ENCODE results near the gene SGSM2. TPM values are rescaled to one million over a fixed set of nuclear protein-coding genes. Genes with fewer than 3 reads are reported as not detected.
A peak's percentile ranks its signal among the peaks of the same experiment; 100 is the strongest.

Gene SGSM2
- total and polyA plus RNA-seq, 2 experiments from 2014 or later, result 13.7 to 52.4 TPM

DNA sequence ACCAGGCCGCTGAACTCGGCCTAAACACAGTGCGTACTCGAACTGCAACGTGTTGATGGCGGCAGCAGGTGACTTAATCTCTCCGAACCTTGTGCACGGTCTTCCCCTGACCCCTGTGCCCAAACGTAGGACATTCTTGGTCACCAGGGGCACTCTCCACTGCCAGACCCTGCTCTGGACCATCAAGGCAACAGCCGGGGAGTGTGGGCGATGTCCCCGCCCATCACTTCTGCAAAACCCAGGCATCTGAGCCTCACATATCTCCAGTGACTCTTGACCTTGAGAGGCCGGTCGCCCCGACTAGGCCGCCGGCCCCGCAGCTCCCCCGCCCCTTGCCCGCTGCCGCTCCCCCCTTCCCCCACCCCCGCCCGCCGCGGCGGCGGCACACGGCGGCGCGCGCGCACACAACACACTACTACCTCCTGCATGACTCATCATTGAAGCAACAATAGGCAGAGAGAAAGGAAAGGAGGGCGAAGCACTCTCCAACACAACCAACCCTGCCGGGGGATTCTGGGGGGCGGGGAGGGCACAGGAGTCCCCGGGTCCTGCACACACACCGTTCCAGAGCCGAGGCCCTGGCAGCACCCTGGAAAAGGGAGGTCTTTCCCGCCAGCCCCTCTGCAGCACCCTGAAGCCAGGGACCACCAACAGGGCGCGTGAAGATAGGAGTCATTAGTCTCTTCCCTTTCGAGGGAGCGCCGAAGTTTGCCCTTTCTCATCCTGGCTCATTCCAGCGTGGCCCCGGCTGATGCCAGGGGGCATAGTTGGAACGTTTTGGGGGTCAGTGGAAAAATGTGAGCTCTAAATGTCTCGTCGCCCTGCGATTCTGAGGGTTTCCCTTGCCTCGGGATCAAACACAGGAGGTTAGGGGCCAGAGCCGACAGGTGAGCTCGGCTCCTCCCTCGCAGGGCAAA is 61.6 kb downstream of the SGSM2 start:
- peaks cover 33% of the 10 kb centered on the region for H3K4me1 ChIP-seq (ENCODE audit: insufficient read depth)

More for the DNA sequence above, 61.6 kb downstream of the SGSM2 start:
- H3F3A ChIP-seq (replicated peaks; ENCODE audit: low read depth), result peaks cover 21% of the 10 kb centered on the region
- H3K4me2 ChIP-seq, result peak overlapping the region; percentile 97
- peak; percentile 5 for ATAC-seq
- Mint-ChIP-seq H3K27me3 (ENCODE audit: insufficient read depth, low read depth, poor library complexity) (peaks cover 26% of the 10 kb centered on the region), H3K27ac (peak overlapping the region; percentile 100), H3K4me1 (peaks cover 45% of the 10 kb centered on the region), H3K4me3 (peak overlapping the region; percentile 96), H3K36me3 (ENCODE audit: low read depth) (no peaks in the 10 kb centered on the region; the same call in 2 of the 3 replicates), H3K9me3 (0 out of 3 replicates have a peak, but pooled peaks cover 5% of the 10 kb centered on the region)
- peak overlapping the region; percentile 100 for H3K27ac ChIP-seq (ENCODE audit: low read depth)
- TF ChIP-seq CREB1 (CRISPR knock-in tag; IDR thresholded peaks at IDR 0.05; ENCODE audit: low read depth), result 0 out of 2 replicates have a peak, but pooled peaks have one; percentile 15
- TF ChIP-seq, protein P1, sequence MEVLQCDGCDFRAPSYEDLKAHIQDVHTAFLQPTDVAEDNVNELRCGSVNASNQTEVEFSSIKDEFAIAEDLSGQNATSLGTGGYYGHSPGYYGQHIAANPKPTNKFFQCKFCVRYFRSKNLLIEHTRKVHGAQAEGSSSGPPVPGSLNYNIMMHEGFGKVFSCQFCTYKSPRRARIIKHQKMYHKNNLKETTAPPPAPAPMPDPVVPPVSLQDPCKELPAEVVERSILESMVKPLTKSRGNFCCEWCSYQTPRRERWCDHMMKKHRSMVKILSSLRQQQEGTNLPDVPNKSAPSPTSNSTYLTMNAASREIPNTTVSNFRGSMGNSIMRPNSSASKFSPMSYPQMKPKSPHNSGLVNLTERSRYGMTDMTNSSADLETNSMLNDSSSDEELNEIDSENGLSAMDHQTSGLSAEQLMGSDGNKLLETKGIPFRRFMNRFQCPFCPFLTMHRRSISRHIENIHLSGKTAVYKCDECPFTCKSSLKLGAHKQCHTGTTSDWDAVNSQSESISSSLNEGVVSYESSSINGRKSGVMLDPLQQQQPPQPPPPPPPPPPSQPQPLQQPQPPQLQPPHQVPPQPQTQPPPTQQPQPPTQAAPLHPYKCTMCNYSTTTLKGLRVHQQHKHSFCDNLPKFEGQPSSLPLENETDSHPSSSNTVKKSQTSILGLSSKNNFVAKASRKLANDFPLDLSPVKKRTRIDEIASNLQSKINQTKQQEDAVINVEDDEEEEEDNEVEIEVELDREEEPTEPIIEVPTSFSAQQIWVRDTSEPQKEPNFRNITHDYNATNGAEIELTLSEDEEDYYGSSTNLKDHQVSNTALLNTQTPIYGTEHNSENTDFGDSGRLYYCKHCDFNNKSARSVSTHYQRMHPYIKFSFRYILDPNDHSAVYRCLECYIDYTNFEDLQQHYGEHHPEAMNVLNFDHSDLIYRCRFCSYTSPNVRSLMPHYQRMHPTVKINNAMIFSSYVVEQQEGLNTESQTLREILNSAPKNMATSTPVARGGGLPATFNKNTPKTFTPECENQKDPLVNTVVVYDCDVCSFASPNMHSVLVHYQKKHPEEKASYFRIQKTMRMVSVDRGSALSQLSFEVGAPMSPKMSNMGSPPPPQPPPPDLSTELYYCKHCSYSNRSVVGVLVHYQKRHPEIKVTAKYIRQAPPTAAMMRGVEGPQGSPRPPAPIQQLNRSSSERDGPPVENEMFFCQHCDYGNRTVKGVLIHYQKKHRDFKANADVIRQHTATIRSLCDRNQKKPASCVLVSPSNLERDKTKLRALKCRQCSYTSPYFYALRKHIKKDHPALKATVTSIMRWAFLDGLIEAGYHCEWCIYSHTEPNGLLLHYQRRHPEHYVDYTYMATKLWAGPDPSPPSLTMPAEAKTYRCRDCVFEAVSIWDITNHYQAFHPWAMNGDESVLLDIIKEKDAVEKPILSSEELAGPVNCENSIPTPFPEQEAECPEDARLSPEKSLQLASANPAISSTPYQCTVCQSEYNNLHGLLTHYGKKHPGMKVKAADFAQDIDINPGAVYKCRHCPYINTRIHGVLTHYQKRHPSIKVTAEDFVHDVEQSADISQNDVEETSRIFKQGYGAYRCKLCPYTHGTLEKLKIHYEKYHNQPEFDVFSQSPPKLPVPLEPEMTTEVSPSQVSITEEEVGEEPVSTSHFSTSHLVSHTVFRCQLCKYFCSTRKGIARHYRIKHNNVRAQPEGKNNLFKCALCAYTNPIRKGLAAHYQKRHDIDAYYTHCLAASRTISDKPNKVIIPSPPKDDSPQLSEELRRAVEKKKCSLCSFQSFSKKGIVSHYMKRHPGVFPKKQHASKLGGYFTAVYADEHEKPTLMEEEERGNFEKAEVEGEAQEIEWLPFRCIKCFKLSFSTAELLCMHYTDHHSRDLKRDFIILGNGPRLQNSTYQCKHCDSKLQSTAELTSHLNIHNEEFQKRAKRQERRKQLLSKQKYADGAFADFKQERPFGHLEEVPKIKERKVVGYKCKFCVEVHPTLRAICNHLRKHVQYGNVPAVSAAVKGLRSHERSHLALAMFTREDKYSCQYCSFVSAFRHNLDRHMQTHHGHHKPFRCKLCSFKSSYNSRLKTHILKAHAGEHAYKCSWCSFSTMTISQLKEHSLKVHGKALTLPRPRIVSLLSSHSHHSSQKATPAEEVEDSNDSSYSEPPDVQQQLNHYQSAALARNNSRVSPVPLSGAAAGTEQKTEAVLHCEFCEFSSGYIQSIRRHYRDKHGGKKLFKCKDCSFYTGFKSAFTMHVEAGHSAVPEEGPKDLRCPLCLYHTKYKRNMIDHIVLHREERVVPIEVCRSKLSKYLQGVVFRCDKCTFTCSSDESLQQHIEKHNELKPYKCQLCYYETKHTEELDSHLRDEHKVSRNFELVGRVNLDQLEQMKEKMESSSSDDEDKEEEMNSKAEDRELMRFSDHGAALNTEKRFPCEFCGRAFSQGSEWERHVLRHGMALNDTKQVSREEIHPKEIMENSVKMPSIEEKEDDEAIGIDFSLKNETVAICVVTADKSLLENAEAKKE (CRISPR knock-in tag; IDR thresholded peaks at IDR 0.05), result no peak
- TF ChIP-seq POLR2AphosphoS5 (IDR thresholded peaks at IDR 0.05; ENCODE audit: low read depth), result peak; percentile 75
- H3K79me2 ChIP-seq (replicated peaks; ENCODE audit: insufficient read depth), result peaks cover 33% of the 10 kb centered on the region
- peak overlapping the region; percentile 84; the same call in 1 of the 2 replicates for H2AFZ ChIP-seq
- no peaks in the 10 kb centered on the region for H3K27me3 ChIP-seq (ENCODE audit: insufficient read depth)
- no peaks in the 10 kb centered on the region for H3K9me2 ChIP-seq (ENCODE audit: insufficient read depth)
- peak overlapping the region; percentile 83 for H3K4me3 ChIP-seq
- H3K36me3 ChIP-seq (ENCODE audit: insufficient read depth), result no peaks in the 10 kb centered on the region
- no peaks in the 10 kb centered on the region for H4K20me1 ChIP-seq (replicated peaks; ENCODE audit: insufficient read depth)
- peak; percentile 84 for DNase-seq (ENCODE audit: low spot score)
